Astrocyte (in vitro differentiated cells and primary cell): ENCODE data around the gene PRG2. TPM values are rescaled to one million over a fixed set of nuclear protein-coding genes. Genes with fewer than 3 reads are reported as not detected.

Experiments used
- DNase-seq: peaks from one replicate; pipeline ENCODE4 v3.0.0-alpha.2; 2010; ENCODE audit warnings: low read depth
- FAIRE-seq: peaks from 2 replicates; lab custom pipeline; 2011; peaks lifted over from hg19 to GRCh38; lab: Jason Lieb, UNC
- H2AFZ ChIP-seq: 2 replicates; pipeline ENCODE4 v1.6.0; 2012; ENCODE audit warnings: low read depth, low read length, inconsistent platforms
- H3K27ac ChIP-seq: 2 replicates; pipeline ENCODE4 v1.5.1; 2011; ENCODE audit warnings: low read depth, low read length, inconsistent platforms
- H3K27me3 ChIP-seq: 2 replicates; pipeline ENCODE4 v1.6.0; 2011; ENCODE audit warnings: low read length, inconsistent platforms; ENCODE audit not compliant: insufficient read depth
- H3K36me3 ChIP-seq: 2 replicates; pipeline ENCODE4 v1.5.1; 2011; ENCODE audit warnings: low read length, inconsistent platforms; ENCODE audit not compliant: insufficient read depth
- H3K4me1 ChIP-seq: 2 replicates; pipeline ENCODE4 v1.5.1; 2011; ENCODE audit warnings: low read length, inconsistent platforms; ENCODE audit not compliant: insufficient read depth
- H3K4me2 ChIP-seq: 2 replicates; pipeline ENCODE4 v1.6.0; 2012; ENCODE audit warnings: low read length, inconsistent platforms
- H3K4me3 ChIP-seq: 2 replicates; pipeline ENCODE4 v1.5.1; 2011; ENCODE audit warnings: low read depth, mild to moderate bottlenecking, low read length, inconsistent platforms; ENCODE audit not compliant: insufficient read depth
- H3K79me2 ChIP-seq: 2 replicates; pipeline ENCODE4 v1.6.0; 2012; ENCODE audit warnings: mild to moderate bottlenecking, low read length, inconsistent platforms; ENCODE audit not compliant: insufficient read depth
- H3K9ac ChIP-seq: 2 replicates; pipeline ENCODE4 v1.6.0; 2012; ENCODE audit warnings: mild to moderate bottlenecking, low read length, inconsistent platforms
- H3K9me3 ChIP-seq: 2 replicates; pipeline ENCODE4 v1.5.1; 2012; ENCODE audit warnings: low read depth, mild to moderate bottlenecking, low read length, inconsistent platforms; ENCODE audit not compliant: insufficient read depth
- H4K20me1 ChIP-seq: 2 replicates; pipeline ENCODE4 v1.6.0; 2012; ENCODE audit warnings: low read length, inconsistent platforms; ENCODE audit not compliant: insufficient read depth
- H3K27ac Mint-ChIP-seq: one replicate; pipeline ENCODE4 v1.8.0; 2021; ENCODE audit warnings: mild to moderate bottlenecking, mixed read lengths; ENCODE audit not compliant: unreplicated experiment
- H3K27me3 Mint-ChIP-seq: one replicate; pipeline ENCODE4 v1.8.0; 2021; ENCODE audit warnings: low read depth, mixed read lengths; ENCODE audit not compliant: unreplicated experiment
- H3K36me3 Mint-ChIP-seq: one replicate; pipeline ENCODE4 v1.8.0; 2021; ENCODE audit warnings: low read depth, mixed read lengths; ENCODE audit not compliant: unreplicated experiment
- H3K4me1 Mint-ChIP-seq: one replicate; pipeline ENCODE4 v1.8.0; 2021; ENCODE audit warnings: low read depth, mixed read lengths; ENCODE audit not compliant: unreplicated experiment
- H3K4me3 Mint-ChIP-seq: one replicate; pipeline ENCODE4 v1.8.0; 2021; ENCODE audit warnings: mild to moderate bottlenecking, moderate library complexity, mixed read lengths; ENCODE audit not compliant: unreplicated experiment
- H3K9me3 Mint-ChIP-seq: one replicate; pipeline ENCODE4 v1.8.0; 2021; ENCODE audit warnings: mild to moderate bottlenecking, mixed read lengths; ENCODE audit not compliant: unreplicated experiment
- CTCF ChIP-seq: IDR thresholded peaks from 2 replicates; pipeline ENCODE4 v1.5.1; 2011; ENCODE audit warnings: low read depth, mild to moderate bottlenecking, inconsistent platforms, low read length, moderate library complexity; ENCODE audit not compliant: insufficient read depth
- EZH2 ChIP-seq: IDR thresholded peaks from 2 replicates; pipeline ENCODE4 v1.6.1; 2012; ENCODE audit warnings: mild to moderate bottlenecking, low read length, inconsistent platforms; ENCODE audit not compliant: insufficient read depth
- total RNA-seq: library from RNA; stranded (reverse); gene quantifications from 2 replicates; pipeline ENCODE4 v1.2.1, GENCODE V29; 2021

PRG2 gene
- total RNA-seq, 1 donor from 2014 or later = not detected

DNA sequence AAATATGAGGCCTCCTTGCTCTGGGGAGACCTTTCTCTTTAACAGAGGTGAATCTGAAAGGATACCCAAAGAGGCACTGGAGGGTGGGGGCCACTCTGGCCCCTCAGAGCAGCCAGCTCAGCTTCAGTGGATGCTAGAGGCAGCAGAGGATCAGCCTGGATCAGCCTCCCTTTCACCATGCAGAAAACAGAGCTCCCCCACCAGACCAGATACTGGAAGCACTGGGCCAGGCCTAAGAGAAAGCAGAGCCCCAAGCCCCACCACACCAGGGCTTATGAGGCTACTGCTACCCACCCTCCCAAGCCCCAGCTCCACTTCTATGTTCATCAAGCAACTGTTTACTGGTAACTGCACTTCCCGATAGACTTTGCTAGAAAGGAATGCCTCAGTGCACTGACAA lies 40.5 kb upstream of the PRG2 start:
- H3K4me2 ChIP-seq = no peak overlapping the region
- no peaks in the 10 kb centered on the region for H3K79me2 ChIP-seq
- H3K36me3 ChIP-seq = no peaks in the 10 kb centered on the region
- peaks cover 32% of the 10 kb centered on the region for H3K4me1 ChIP-seq
- no peak overlapping the region for H2AFZ ChIP-seq
- Mint-ChIP-seq H3K4me1 (peaks cover 27% of the 10 kb centered on the region), H3K9me3 (no peaks in the 10 kb centered on the region), H3K27me3 (peaks cover 14% of the 10 kb centered on the region), H3K27ac (no peak overlapping the region), H3K36me3 (no peaks in the 10 kb centered on the region), H3K4me3 (no peak overlapping the region)
- DNase-seq (no peak), FAIRE-seq (no peak)
- H3K9ac ChIP-seq = no peak overlapping the region
- H3K27me3 ChIP-seq = peaks cover 4% of the 10 kb centered on the region
- no peaks in the 10 kb centered on the region for H4K20me1 ChIP-seq
- TF ChIP-seq EZH2 (no peak), CTCF (no peak)
- H3K27ac ChIP-seq = no peak overlapping the region
- H3K9me3 ChIP-seq = no peaks in the 10 kb centered on the region
- H3K4me3 ChIP-seq = no peak overlapping the region

DNA sequence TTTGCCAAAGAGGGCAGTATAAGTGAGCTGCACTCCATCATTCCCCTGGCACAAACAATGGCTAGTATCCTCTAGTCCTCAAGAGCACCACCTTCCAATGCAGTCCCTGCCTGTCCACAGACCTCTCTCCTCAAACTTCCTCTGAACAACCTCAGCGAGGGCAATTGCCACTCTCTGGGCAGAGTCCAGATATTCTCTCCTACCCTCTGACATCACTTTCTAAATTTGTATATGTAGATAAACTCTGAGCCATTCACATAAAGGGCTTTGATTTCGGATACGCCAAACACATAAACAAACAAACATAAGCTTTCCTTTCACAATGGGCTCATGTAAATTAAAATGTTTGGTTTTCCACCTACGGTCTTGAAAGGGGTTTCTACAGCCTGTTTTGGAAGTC lies 39.5 kb upstream of the PRG2 start:
- Mint-ChIP-seq H3K27ac (no peak overlapping the region), H3K27me3 (peaks cover 14% of the 10 kb centered on the region), H3K4me3 (no peak overlapping the region), H3K4me1 (peaks cover 27% of the 10 kb centered on the region), H3K36me3 (peaks cover 2% of the 10 kb centered on the region), H3K9me3 (no peaks in the 10 kb centered on the region)
- peaks cover 4% of the 10 kb centered on the region for H3K27me3 ChIP-seq
- peaks cover 42% of the 10 kb centered on the region for H3K4me1 ChIP-seq
- DNase-seq = no peak
- no peak for FAIRE-seq
- no peak overlapping the region for H3K4me3 ChIP-seq
- no peaks in the 10 kb centered on the region for H3K79me2 ChIP-seq
- H3K9ac ChIP-seq = no peak overlapping the region
- no peaks in the 10 kb centered on the region for H3K36me3 ChIP-seq
- H3K9me3 ChIP-seq = no peaks in the 10 kb centered on the region
- no peak overlapping the region for H3K4me2 ChIP-seq
- no peak for TF ChIP-seq CTCF
- no peak for TF ChIP-seq EZH2
- no peak overlapping the region for H2AFZ ChIP-seq
- no peak overlapping the region for H3K27ac ChIP-seq
- H4K20me1 ChIP-seq = no peaks in the 10 kb centered on the region

DNA sequence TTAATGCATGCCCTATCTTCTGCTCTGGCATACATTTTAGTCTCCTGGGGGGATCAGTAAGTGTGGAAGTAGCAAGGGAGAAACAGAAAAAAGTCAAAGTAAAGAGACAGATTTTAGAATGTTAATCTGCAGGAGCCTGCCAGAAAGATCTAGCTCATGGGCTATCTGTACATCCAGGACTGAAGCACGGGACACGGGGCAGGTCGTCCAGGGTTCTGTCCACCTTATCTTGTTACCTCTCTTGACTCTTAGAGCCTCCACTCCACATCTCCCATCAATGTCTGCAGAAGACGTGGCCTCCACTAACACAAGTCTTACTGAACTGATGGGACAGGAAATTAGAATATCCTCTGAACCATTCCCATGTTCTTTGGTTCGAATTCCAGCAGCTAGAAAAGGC lies 38.2 kb upstream of the PRG2 start:
- FAIRE-seq (peak; percentile 5), DNase-seq (no peak)
- Histone ChIP-seq H3K27ac (no peak overlapping the region), H3K4me3 (no peak overlapping the region), H3K27me3 (peaks cover 4% of the 10 kb centered on the region), H3K79me2 (peaks cover 4% of the 10 kb centered on the region), H3K4me2 (no peak overlapping the region), H3K9ac (no peak overlapping the region), H3K4me1 (peaks cover 52% of the 10 kb centered on the region), H3K9me3 (no peaks in the 10 kb centered on the region), H2AFZ (no peak overlapping the region), H3K36me3 (no peaks in the 10 kb centered on the region), H4K20me1 (no peaks in the 10 kb centered on the region)
- H3K9me3 Mint-ChIP-seq = no peaks in the 10 kb centered on the region
- no peak overlapping the region for H3K4me3 Mint-ChIP-seq
- H3K4me1 Mint-ChIP-seq = peaks cover 32% of the 10 kb centered on the region
- H3K36me3 Mint-ChIP-seq = peaks cover 2% of the 10 kb centered on the region
- H3K27me3 Mint-ChIP-seq = peaks cover 14% of the 10 kb centered on the region
- TF ChIP-seq EZH2 = no peak
- no peak for TF ChIP-seq CTCF
- no peak overlapping the region for H3K27ac Mint-ChIP-seq
